Neural cell (in vitro differentiated cells): ENCODE results near the gene HCFC2.
"Not testable (repeated sequence)": the region's sequence is repeated elsewhere in the genome, so short reads cannot be mapped to it uniquely, and the experiment has no call there.

Experiments
- CTCF ChIP-seq: fragments of 450-650 bp; IDR thresholded peaks from 2 replicates; pipeline ENCODE4 v1.5.1; 2014; ENCODE audit warnings: antibody characterized with exemption, mild to moderate bottlenecking, moderate library complexity; ENCODE audit not compliant: poor library complexity, severe bottlenecking
- EP300 ChIP-seq: fragments of 450-650 bp; conservative IDR thresholded peaks from 2 replicates; pipeline ENCODE4 v1.6.1; 2014; ENCODE audit warnings: antibody characterized with exemption, mild to moderate bottlenecking, moderate library complexity; ENCODE audit not compliant: poor library complexity, severe bottlenecking
- EZH2 ChIP-seq: fragments of 200-600, 300-800 bp; shearing (Covaris generic), sonication (generic); IDR thresholded peaks from 2 replicates; pipeline ENCODE4 v1.6.1; 2014; ENCODE audit warnings: antibody characterized with exemption, low read length, borderline replicate concordance, mild to moderate bottlenecking; ENCODE audit not compliant: insufficient read depth, poor library complexity, severe bottlenecking
- POLR2AphosphoS5 ChIP-seq: IDR thresholded peaks from 2 replicates; pipeline ENCODE4 v1.6.1; 2012
- RAD21 ChIP-seq: fragments of 450-650 bp; conservative IDR thresholded peaks from 2 replicates; pipeline ENCODE4 v1.6.1; 2014; ENCODE audit warnings: antibody characterized with exemption, mild to moderate bottlenecking, moderate library complexity

GRCh38 chr12:104036143-104036542, 28.2 kb upstream of the HCFC2 start:
- not testable (repeated sequence) for TF ChIP-seq POLR2AphosphoS5, CTCF, RAD21, EZH2, EP300
